Large intestine (tissue), 3 donors: Measurements from ENCODE around the gene OR2F2. TPM values are rescaled to one million over a fixed set of nuclear protein-coding genes. Genes with fewer than 3 reads are reported as not detected.

Experiments used
- DNase-seq, 2 donors: peaks; one replicate each; pipeline versions ENCODE4 v3.0.0 to v3.0.0-alpha.2; 2013
- H3K27ac ChIP-seq: one replicate; pipeline ENCODE4 v1.5.1; 2013; ENCODE audit warnings: low read length
- H3K27me3 ChIP-seq: 2 replicates; pipeline ENCODE4 v1.6.1; 2013; ENCODE audit warnings: low read length; ENCODE audit not compliant: control insufficient read depth, insufficient read depth
- H3K36me3 ChIP-seq: 2 replicates; pipeline ENCODE4 v1.6.1; 2013; ENCODE audit warnings: low read length; ENCODE audit not compliant: control insufficient read depth, insufficient read depth
- H3K4me1 ChIP-seq: one replicate; pipeline ENCODE4 v1.6.1; 2013; ENCODE audit warnings: low read length; ENCODE audit not compliant: control insufficient read depth, insufficient read depth
- H3K4me3 ChIP-seq: one replicate; pipeline ENCODE4 v1.5.1; 2013; ENCODE audit warnings: low read length
- H3K9me3 ChIP-seq: one replicate; pipeline ENCODE4 v1.6.1; 2013; ENCODE audit warnings: mild to moderate bottlenecking, low read depth, low read length, moderate library complexity; ENCODE audit not compliant: control insufficient read depth
- WGBS: methylation state at CpG from one replicate; pipeline ENCODE4 v1.1.5; 2013; ENCODE audit warnings: low lambda C conversion rate; ENCODE audit not compliant: insufficient coverage; 5-methylcytosine and 5-hydroxymethylcytosine counted together
- polyA plus RNA-seq: library from polyadenylated mRNA; unstranded; fragments of 120-200 nt; gene quantifications from one replicate; pipeline ENCODE4 v1.2.1, GENCODE V29; 2013

OR2F2 gene
- polyA plus RNA-seq, 1 donor, result not detected

DNA sequence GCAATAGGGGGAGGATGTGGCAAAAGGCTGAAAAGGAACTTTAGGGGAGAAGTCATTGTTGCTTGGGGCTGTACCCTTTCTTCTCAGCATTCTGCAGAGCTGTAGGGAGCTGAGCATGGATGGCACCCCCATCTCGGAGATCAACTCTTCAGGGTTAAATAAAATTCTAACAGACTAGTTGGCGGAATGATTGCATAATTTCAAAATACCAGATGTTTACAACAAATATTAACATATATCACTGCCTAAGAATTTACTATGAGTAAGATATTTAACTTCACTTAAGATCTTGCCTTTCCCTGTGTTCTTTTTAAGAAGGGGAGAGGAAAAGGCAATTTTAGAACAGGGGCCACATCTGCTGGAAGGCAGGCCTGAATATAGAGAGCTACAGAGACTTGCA is 19.1 kb downstream of the OR2F2 start:
- WGBS, result no CpG with 5 or more reads among the region's 2 CpGs
- Histone ChIP-seq H3K4me3 (no peak overlapping the region), H3K4me1 (peaks cover 5% of the 10 kb centered on the region), H3K27ac (no peak overlapping the region), H3K27me3 (no peaks in the 10 kb centered on the region), H3K36me3 (no peaks in the 10 kb centered on the region), H3K9me3 (no peaks in the 10 kb centered on the region)
- no peak for DNase-seq

DNA sequence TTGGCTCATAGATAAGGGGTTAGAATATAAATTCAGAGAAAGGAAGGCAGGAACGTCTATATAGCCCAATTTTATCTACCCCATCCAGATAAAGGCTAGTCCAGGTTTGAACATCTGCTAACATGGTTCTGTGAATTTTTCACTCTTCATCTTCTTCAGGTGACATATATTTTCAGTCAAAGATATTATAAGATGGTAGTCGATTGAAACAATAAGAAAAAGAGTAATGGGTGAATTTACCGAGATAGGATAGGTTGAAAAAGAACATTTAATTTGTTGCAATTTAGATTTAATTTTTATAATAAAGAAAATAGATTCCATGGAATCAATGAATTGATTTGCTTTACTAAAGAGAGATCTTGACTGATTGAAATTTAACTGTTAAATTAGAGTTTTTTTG is 19.5 kb downstream of the OR2F2 start, which contains the start of gene OR2F1:
Gene OR2F1, plus strand, starts transcription at position 301 of the 400 bp plus-strand sequence. CDS start 5,127 bp downstream, outside the sequence.
- H3K36me3 ChIP-seq, result no peaks in the 10 kb centered on the region
- DNase-seq, result no peak
- H3K9me3 ChIP-seq, result no peaks in the 10 kb centered on the region
- H3K27me3 ChIP-seq, result no peaks in the 10 kb centered on the region
- H3K4me1 ChIP-seq, result peaks cover 5% of the 10 kb centered on the region
- H3K27ac ChIP-seq, result no peak within 1 kb of the TSS
- H3K4me3 ChIP-seq, result no peak within 1 kb of the TSS
- 72% methylated on average over 3 of the region's 3 CpGs for WGBS

DNA sequence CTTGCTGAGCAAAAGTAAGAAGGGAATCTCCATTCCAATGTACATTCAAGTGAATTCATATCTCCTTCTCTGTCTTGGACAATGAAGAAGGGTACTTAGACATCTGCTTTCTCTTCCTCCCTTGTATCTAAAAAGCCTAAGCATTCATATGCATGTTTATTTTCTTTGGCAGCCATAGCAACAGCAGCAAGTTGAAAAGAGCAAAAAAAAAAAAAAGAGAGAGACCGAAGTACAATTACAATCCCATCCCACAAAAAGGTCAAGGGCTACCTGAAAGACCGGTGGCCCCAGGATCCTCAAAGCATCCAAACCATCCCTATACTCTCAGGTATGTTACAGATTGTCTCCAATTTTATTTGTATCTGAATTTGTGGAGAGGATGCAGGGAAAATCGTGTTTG is 23.7 kb downstream of the OR2F2 start:
- Histone ChIP-seq H3K27me3 (no peaks in the 10 kb centered on the region), H3K36me3 (no peaks in the 10 kb centered on the region), H3K9me3 (no peaks in the 10 kb centered on the region), H3K4me3 (no peak overlapping the region), H3K27ac (no peak overlapping the region), H3K4me1 (peaks cover 5% of the 10 kb centered on the region)
- peak; percentile 37 to 70 for DNase-seq
- 0% methylated on average over 1 of the region's 3 CpGs for WGBS

DNA sequence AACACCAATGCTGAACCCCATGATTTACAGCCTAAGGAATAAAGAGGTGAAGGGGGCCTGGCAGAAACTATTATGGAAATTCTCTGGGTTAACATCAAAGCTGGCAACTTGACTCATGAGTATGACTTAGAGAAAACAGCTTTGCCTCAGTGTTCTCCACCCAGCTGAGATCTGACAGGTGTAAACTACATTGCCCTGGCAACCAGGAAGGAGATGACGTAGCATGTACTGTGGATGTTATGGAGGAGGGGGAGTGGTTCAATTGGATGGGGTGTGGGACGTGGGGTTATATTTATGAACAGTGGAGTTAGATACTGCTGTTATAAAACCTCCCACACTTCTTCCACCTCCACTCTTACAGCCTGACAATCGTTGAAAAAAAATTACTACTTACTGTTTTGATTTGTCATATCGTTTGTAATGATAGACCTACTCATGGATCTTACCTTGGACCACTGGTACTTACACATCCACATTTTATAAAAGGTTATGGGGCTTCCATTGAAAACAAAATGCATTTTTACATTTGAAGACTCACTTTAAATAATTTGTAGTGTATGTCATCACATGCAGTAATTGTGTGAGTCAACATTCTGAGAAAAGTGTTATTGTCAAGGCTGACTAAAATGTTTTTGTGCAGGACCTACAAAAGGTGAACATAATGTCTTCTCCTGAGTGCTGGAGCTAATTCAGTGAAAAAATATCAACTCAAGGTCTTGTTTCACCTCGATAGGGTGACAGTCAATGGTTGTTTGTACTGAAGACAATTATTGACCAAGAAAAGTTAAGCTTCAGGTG is 26.0 kb downstream of the OR2F2 start:
- Histone ChIP-seq H3K4me1 (peaks cover 13% of the 10 kb centered on the region), H3K27ac (no peak overlapping the region), H3K4me3 (no peak overlapping the region), H3K9me3 (no peaks in the 10 kb centered on the region), H3K36me3 (no peaks in the 10 kb centered on the region), H3K27me3 (no peaks in the 10 kb centered on the region)
- 83% methylated on average over 2 of the region's 5 CpGs for WGBS
- DNase-seq, result no peak

DNA sequence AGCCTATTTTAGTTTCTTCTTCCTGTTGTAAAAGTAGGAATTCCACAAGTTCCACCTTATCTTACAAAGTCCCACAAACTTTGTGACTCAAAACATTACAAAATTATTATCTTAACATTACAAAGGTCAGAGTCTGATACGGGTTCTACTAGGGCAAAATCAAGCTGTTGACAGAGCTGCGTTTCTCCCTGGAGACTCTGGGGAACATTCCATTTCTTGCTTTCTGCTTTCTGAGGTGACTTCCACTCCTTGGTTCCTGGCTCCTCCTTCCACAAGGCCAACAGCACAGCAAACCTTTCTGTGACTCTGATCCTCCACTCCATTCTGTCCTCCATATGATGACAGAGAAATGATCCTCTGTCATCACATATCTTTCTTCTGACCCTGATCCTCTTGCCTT is 30.2 kb downstream of the OR2F2 start:
- H3K27ac ChIP-seq, result peak overlapping the region; percentile 82
- WGBS, result no CpG with 5 or more reads among the region's 2 CpGs

DNA sequence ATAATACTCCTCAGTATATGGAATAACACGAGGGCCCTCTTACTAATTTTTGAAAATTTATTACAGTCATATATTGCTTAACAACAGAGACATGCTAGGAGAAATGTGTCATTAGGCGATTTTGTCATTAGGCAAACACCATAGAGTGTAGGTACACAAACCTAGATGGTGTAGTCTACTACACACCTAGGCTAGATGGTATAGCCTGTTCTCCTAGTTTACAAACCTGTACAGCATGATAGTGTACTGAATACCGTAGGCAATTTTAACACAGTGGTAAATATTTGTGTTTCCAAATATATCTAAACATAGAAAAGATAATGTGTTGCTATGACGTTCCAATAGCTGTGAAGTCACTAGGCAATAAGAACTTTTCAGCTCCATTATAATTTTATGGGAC is 32.4 kb downstream of the OR2F2 start:
- no peaks in the 10 kb centered on the region for H3K36me3 ChIP-seq
- no peaks in the 10 kb centered on the region for H3K27me3 ChIP-seq
- no peak overlapping the region for H3K4me3 ChIP-seq
- no peak overlapping the region for H3K27ac ChIP-seq
- peaks cover 8% of the 10 kb centered on the region for H3K4me1 ChIP-seq
- no CpG with 5 or more reads among the region's 4 CpGs for WGBS
- peaks cover 5% of the 10 kb centered on the region for H3K9me3 ChIP-seq
- peak in 1 of 2 donors; percentile 2 for DNase-seq

More for the DNA sequence above, 30.2 kb downstream of the OR2F2 start:
- Histone ChIP-seq H3K9me3 (no peaks in the 10 kb centered on the region), H3K27me3 (no peaks in the 10 kb centered on the region), H3K36me3 (no peaks in the 10 kb centered on the region), H3K4me3 (no peak overlapping the region), H3K4me1 (peaks cover 8% of the 10 kb centered on the region)
- peak; percentile 78 to 89 for DNase-seq

DNA sequence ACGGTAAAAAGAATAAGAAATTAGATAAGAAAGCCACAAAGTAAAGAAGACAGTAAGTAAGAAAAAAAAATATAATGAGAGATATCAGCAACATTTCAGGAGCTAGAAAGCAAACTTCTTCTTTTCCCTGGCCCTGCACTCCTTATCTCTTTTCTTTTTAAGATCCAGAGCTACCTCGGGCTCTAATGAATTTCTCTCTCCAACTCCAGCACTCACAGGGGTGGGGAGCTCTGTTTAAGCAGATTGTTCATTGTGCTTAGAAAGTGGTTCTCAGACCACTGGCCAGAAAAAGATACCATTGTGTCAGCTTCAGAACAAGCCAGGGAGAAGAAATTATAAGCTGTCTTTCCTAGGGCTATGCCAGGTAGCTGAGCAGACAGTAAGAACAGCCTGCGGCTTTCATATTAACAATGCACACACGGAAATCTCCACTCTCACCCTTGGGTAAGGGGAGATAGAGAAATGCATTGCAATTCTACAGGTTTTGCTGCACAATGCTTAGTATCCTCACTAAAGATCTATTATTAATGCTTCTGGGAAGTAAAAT is 38.9 kb downstream of the OR2F2 start:
- DNase-seq, result peak in 1 of 2 donors; percentile 52
- WGBS, result 29% methylated on average over 1 of the region's 4 CpGs
- H3K4me1 ChIP-seq, result peaks cover 22% of the 10 kb centered on the region
- H3K4me3 ChIP-seq, result no peak overlapping the region
- H3K9me3 ChIP-seq, result peaks cover 5% of the 10 kb centered on the region
- H3K36me3 ChIP-seq, result no peaks in the 10 kb centered on the region
- no peaks in the 10 kb centered on the region for H3K27me3 ChIP-seq
- peak overlapping the region; percentile 57 for H3K27ac ChIP-seq

DNA sequence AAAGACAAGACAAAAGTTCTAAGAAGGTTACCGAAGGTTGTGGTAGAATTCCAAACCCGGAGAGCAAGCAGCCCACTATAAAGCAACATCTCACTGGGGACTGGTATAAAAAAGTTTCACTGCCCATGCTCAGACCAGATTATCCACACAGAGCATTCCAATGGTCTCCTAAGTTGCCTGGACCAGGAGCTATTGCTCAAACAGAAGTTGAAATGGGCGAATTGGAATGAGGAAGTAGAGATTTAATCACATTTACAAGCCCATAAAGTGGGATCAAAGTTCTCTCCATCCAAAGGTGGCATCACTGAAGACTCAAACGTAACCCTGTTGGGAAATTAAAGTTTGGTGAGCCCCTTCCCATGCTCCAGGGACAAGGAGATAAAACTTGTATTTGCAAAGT is 39.4 kb downstream of the OR2F2 start:
- no peak overlapping the region for H3K4me3 ChIP-seq
- DNase-seq, result peak; percentile 85 to 91
- peaks cover 5% of the 10 kb centered on the region for H3K9me3 ChIP-seq
- no peaks in the 10 kb centered on the region for H3K27me3 ChIP-seq
- no peaks in the 10 kb centered on the region for H3K36me3 ChIP-seq
- WGBS, result no CpG with 5 or more reads among the region's 4 CpGs
- H3K4me1 ChIP-seq, result peaks cover 22% of the 10 kb centered on the region
- peak overlapping the region; percentile 57 for H3K27ac ChIP-seq

DNA sequence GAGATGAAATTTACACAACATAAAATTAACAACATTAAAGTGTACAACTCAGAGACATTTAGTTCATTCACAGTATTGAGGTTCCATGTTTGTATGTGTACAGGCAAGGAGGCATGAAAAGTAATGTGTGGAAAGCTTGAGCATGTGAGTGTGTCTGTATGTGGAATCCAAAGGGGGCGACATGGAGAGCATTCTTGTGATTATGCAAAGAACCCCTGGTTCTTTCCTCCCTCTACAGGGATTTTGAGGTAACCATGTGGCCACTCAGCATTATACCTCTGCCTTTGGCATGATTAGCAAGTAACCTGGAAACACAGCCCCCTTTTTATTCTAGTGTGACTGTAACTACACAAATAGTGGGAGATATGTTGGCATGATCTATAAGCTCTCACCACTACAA is 40.6 kb downstream of the OR2F2 start:
- Histone ChIP-seq H3K27me3 (no peaks in the 10 kb centered on the region), H3K36me3 (no peaks in the 10 kb centered on the region), H3K4me3 (no peak overlapping the region), H3K9me3 (peaks cover 5% of the 10 kb centered on the region), H3K27ac (no peak overlapping the region), H3K4me1 (peaks cover 22% of the 10 kb centered on the region)
- WGBS, result no CpG with 5 or more reads among the region's 1 CpG
- DNase-seq, result peak in 1 of 2 donors; percentile 12

DNA sequence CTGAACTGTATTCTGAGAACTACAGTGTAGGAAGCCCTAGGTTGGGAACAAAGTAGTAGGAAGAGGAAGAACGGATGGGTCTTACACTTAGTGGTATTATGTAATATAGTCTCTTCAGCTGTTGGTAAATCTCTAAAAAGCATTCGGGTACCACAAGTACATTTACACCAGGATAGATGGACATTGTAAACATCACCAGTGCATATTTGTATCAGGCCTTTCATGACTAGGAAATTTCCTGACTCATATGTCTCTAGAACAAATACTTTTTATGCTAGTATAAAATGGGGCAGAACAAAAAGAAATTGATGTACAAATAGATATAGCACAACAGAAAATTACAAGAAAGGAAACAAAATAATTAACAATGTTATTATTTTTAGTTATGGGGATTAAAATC is 43.6 kb downstream of the OR2F2 start:
- Histone ChIP-seq H3K27ac (no peak overlapping the region), H3K27me3 (no peaks in the 10 kb centered on the region), H3K9me3 (peaks cover 5% of the 10 kb centered on the region), H3K36me3 (no peaks in the 10 kb centered on the region), H3K4me3 (no peak overlapping the region), H3K4me1 (peaks cover 16% of the 10 kb centered on the region)
- 100% methylated on average over 1 of the region's 2 CpGs for WGBS
- DNase-seq, result no peak
